ENCODE measurements around the gene MGLL. TPM values are rescaled to one million over a fixed set of nuclear protein-coding genes. Genes with fewer than 3 reads are reported as not detected.

The MGLL gene
- total RNA-seq (10 to 100 TPM in 4 of 7 donors, 1 to 10 TPM in 3; 4.5 to 22.4 (median 13.3) TPM), polyA plus RNA-seq (10 to 100 TPM in 1 of 2 donors, 1 to 10 TPM in 1; 6.7 to 14.0 TPM)
- long read RNA-seq, donor 1, full-length matches to known transcripts, result 26 of 40 reads
- long read RNA-seq, donor 1, partial matches to known transcripts, result 1 of 40 reads
- long read RNA-seq, donor 1, other reads (novel, unspliced or antisense), result 13 of 40 reads
- long read RNA-seq, donor 2, full-length matches to known transcripts, result 2 of 2 reads
- long read RNA-seq, donor 2, partial matches to known transcripts, result 0 of 2 reads
- long read RNA-seq, donor 2, other reads (novel, unspliced or antisense), result 0 of 2 reads
- long read RNA-seq, donor 3, full-length matches to known transcripts, result 25 of 46 reads
- long read RNA-seq, donor 3, partial matches to known transcripts, result 0 of 46 reads
- long read RNA-seq, donor 3, other reads (novel, unspliced or antisense), result 21 of 46 reads

DNA sequence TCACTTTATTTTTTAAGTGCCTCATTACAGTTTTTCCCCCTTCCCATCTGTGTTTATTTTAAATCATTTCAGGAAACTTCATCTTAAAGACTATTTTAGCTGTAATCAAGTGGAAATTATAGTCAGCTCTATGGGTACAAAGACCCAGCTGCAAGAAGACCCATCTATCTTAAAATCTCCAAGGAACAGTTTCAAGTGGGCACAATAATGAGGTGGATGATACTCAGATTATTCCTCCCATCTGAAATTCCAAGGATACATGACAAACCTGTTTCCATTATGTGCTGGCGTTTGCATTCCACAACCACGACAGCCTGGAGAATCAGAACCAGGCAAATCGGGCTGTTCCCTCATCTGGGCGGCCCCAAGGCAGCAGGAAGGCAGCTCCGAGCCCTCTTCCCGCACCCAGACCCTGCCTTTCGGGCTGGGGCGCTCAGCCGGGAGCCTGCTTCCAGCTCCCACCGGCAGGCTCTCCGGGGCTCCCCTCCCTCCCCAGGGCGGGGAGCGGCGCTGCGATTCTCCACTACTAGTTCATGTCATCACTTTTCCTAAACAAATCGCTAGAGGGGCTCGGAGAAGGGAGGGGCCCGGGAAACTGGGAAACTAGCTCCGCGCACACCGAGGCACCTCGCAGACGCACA lies at the start of gene MGLL:
MGLL (minus strand) TSS at position 475 of the 641 bp plus-strand sequence; CDS start at position 278, 197 bp downstream.
- no peaks in the 10 kb centered on the region for H3K4me1 ChIP-seq (ENCODE audit: insufficient read depth)
- H3K4me3 ChIP-seq, result peak within 1 kb of the TSS; percentile 41
- no peaks in the 10 kb centered on the region for H3K9me3 ChIP-seq
- H3K36me3 ChIP-seq, result no peaks in the 10 kb centered on the region
- intact Hi-C loops (cut with DNase I), result loop anchor here in 1 of 4 donors (5.0 to 10.0 kb wide), 2 partner anchors 67 to 125 kb away; no protein-coding TSS in a partner anchor
- WGBS, 3 donors, result 1% methylated on average over 23 of the region's 23 CpGs
- H3K27me3 ChIP-seq, result no peaks in the 10 kb centered on the region
- H3K27ac ChIP-seq, result no peak within 1 kb of the TSS
- TF ChIP-seq, protein P1, sequence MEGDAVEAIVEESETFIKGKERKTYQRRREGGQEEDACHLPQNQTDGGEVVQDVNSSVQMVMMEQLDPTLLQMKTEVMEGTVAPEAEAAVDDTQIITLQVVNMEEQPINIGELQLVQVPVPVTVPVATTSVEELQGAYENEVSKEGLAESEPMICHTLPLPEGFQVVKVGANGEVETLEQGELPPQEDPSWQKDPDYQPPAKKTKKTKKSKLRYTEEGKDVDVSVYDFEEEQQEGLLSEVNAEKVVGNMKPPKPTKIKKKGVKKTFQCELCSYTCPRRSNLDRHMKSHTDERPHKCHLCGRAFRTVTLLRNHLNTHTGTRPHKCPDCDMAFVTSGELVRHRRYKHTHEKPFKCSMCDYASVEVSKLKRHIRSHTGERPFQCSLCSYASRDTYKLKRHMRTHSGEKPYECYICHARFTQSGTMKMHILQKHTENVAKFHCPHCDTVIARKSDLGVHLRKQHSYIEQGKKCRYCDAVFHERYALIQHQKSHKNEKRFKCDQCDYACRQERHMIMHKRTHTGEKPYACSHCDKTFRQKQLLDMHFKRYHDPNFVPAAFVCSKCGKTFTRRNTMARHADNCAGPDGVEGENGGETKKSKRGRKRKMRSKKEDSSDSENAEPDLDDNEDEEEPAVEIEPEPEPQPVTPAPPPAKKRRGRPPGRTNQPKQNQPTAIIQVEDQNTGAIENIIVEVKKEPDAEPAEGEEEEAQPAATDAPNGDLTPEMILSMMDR (IDR thresholded peaks at IDR 0.05), result no peak
- TF ChIP-seq POLR2A (IDR thresholded peaks at IDR 0.05) (no peak), EP300 (IDR thresholded peaks at IDR 0.05) (no peak)
- peak in 2 of 5 donors; percentile 32 to 42 for DNase-seq

DNA sequence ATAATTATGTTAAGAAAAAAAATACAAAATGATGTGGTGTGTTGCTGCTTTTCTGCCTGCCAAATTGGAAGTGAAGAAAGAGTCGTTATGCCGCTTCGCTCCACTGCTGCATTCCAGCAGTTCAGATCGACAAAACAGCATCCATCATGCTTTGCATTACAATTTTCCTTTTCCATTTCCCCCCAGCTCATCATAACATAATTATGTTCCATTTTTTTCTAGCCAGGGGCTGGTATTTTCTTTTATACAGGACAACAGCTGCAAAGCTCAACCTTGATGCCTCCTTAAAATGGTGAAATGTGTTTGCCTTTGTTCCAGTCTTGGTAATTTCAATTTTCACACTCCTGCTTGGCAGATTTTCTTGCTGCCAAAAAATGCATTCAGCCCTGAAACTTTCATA lies 47.8 kb upstream of the MGLL start:
- Histone ChIP-seq H3K4me1 (ENCODE audit: insufficient read depth) (no peaks in the 10 kb centered on the region), H3K4me3 (no peak overlapping the region), H3K9me3 (no peaks in the 10 kb centered on the region), H3K27ac (no peak overlapping the region), H3K27me3 (no peaks in the 10 kb centered on the region), H3K36me3 (no peaks in the 10 kb centered on the region)
- intact Hi-C loops (cut with DNase I), result no loop called here
- no peak for TF ChIP-seq POLR2A (IDR thresholded peaks at IDR 0.05)
- TF ChIP-seq, protein P1 (IDR thresholded peaks at IDR 0.05), result no peak
- no peak for TF ChIP-seq EP300 (IDR thresholded peaks at IDR 0.05)
- 55 to 69% (median 61%) methylated on average over 4 of the region's 4 CpGs for WGBS, 3 donors
- no peak for DNase-seq

DNA sequence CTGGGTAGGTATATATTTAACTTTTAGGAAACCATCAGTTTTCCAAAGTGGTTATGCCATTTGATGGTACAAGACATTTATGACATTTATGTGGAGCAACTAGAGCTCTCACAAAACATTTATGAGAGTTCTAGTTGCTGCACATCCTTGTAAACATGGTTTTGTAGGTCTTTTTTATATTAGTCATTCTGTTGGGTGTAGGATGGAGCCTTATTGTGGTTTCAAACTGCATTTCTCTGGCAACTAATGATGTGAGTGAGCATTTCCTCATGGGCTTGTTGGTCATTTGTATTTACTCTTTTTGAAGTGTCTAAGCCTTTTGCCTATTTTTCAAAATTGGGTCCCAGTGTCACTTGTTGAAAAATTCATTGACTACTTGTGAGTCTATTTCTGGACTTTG lies 45.7 kb upstream of the MGLL start:
- Histone ChIP-seq H3K4me3 (no peak overlapping the region), H3K27ac (no peak overlapping the region), H3K36me3 (no peaks in the 10 kb centered on the region), H3K9me3 (no peaks in the 10 kb centered on the region), H3K27me3 (no peaks in the 10 kb centered on the region), H3K4me1 (ENCODE audit: insufficient read depth) (no peaks in the 10 kb centered on the region)
- TF ChIP-seq EP300 (IDR thresholded peaks at IDR 0.05), result no peak
- TF ChIP-seq, protein P1 (IDR thresholded peaks at IDR 0.05), result no peak
- TF ChIP-seq POLR2A (IDR thresholded peaks at IDR 0.05), result no peak
- intact Hi-C loops (cut with DNase I), result no loop called here
- DNase-seq, result no peak

DNA sequence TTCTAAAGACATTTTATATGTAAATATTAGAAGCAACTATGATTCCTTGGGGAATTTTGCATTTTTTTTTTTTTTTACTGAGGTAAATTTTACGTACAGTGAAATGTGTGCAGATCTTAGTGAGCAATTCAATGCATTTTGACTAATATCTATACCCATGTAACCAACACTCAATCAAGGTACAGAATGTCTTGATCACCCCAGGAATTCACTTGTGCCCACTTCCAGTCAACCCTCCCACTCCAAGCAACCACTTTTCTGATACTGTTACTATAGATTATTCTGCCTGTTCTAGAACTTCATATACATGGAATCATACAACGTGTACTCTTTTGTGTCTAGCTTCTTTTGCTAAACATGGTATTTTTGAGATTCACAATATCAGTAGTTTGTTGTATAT lies 45.1 kb upstream of the MGLL start:
- no peaks in the 10 kb centered on the region for H3K4me1 ChIP-seq (ENCODE audit: insufficient read depth)
- H3K9me3 ChIP-seq, result no peaks in the 10 kb centered on the region
- H3K36me3 ChIP-seq, result no peaks in the 10 kb centered on the region
- 88 to 90% (median 89%) methylated on average over 2 of the region's 2 CpGs for WGBS, 3 donors
- DNase-seq, result no peak
- TF ChIP-seq EP300 (IDR thresholded peaks at IDR 0.05) (no peak), POLR2A (IDR thresholded peaks at IDR 0.05) (no peak)
- TF ChIP-seq, protein P1 (IDR thresholded peaks at IDR 0.05), result no peak
- no peaks in the 10 kb centered on the region for H3K27me3 ChIP-seq
- H3K4me3 ChIP-seq, result no peak overlapping the region
- H3K27ac ChIP-seq, result no peak overlapping the region
- intact Hi-C loops (cut with DNase I), result no loop called here

Measured in ovary (tissue), 10 donors.